ENCODE data around the gene MYL12B. TPM values are rescaled to one million over a fixed set of nuclear protein-coding genes. Genes with fewer than 3 reads are reported as not detected.
A peak's percentile ranks its signal among the peaks of the same experiment; 100 is the strongest.

Gene MYL12B
- total RNA-seq, 3 donors from 2014 or later, result 305 to 371 (median 335) TPM

- H3K27me3 ChIP-seq, result no peaks in the 10 kb centered on the region
- intact Hi-C loops (cut with DNase I; ENCODE audit: low total_unique reads), result loop anchor here (10.0 kb wide), 1 partner anchor 330 kb away; no protein-coding TSS in a partner anchor
- peak overlapping the region in 2 of 3 donors; percentile 85 to 96 for H3K4me3 ChIP-seq
- H3K4me1 ChIP-seq, result peaks cover 0 to 25% of the 10 kb centered on the region in 2 donors
- no peaks in the 10 kb centered on the region for H3K36me3 ChIP-seq
- H3K27ac ChIP-seq, result peak overlapping the region in 1 of 2 donors; percentile 98
- H3K9me3 ChIP-seq, result no peaks in the 10 kb centered on the region
- no peak for TF ChIP-seq POLR2A (IDR thresholded peaks at IDR 0.05)
- no peak for TF ChIP-seq POLR2AphosphoS5 (IDR thresholded peaks at IDR 0.05)
- TF ChIP-seq, protein P1, sequence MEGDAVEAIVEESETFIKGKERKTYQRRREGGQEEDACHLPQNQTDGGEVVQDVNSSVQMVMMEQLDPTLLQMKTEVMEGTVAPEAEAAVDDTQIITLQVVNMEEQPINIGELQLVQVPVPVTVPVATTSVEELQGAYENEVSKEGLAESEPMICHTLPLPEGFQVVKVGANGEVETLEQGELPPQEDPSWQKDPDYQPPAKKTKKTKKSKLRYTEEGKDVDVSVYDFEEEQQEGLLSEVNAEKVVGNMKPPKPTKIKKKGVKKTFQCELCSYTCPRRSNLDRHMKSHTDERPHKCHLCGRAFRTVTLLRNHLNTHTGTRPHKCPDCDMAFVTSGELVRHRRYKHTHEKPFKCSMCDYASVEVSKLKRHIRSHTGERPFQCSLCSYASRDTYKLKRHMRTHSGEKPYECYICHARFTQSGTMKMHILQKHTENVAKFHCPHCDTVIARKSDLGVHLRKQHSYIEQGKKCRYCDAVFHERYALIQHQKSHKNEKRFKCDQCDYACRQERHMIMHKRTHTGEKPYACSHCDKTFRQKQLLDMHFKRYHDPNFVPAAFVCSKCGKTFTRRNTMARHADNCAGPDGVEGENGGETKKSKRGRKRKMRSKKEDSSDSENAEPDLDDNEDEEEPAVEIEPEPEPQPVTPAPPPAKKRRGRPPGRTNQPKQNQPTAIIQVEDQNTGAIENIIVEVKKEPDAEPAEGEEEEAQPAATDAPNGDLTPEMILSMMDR (IDR thresholded peaks at IDR 0.05), result no peak
- no peak for DNase-seq (ENCODE audit: low spot score in 2 of 2)
These were observed 2.4 kb downstream of the MYL12B start for GRCh38 chr18:3264362-3264761.

- peaks cover 0 to 29% of the 10 kb centered on the region in 2 donors for H3K4me1 ChIP-seq
- H3K27me3 ChIP-seq, result no peaks in the 10 kb centered on the region
- TF ChIP-seq POLR2A (IDR thresholded peaks at IDR 0.05) (no peak), POLR2AphosphoS5 (IDR thresholded peaks at IDR 0.05) (no peak)
- TF ChIP-seq, protein P1 (IDR thresholded peaks at IDR 0.05), result no peak
- H3K9me3 ChIP-seq, result no peaks in the 10 kb centered on the region
- H3K4me3 ChIP-seq, result peak overlapping the region in 1 of 3 donors; percentile 5
- peak overlapping the region; percentile 33 to 56 for H3K27ac ChIP-seq
- no peaks in the 10 kb centered on the region for H3K36me3 ChIP-seq
- DNase-seq (ENCODE audit: low spot score in 2 of 2), result no peak
- intact Hi-C loops (cut with DNase I; ENCODE audit: low total_unique reads), result loop anchor here (10.0 kb wide), 1 partner anchor 329 kb away; no protein-coding TSS in a partner anchor
These were observed 3.7 kb downstream of the MYL12B start for GRCh38 chr18:3265564-3266033.

- peak in 1 of 2 donors; percentile 74 for DNase-seq (ENCODE audit: low spot score in 2 of 2)
- no peaks in the 10 kb centered on the region for H3K9me3 ChIP-seq
- H3K27ac ChIP-seq, result peak overlapping the region in 1 of 2 donors; percentile 56
- H3K4me1 ChIP-seq, result peaks cover 0 to 24% of the 10 kb centered on the region in 2 donors
- intact Hi-C loops (cut with DNase I; ENCODE audit: low total_unique reads), result loop anchor here (10.0 kb wide), 1 partner anchor 329 kb away; no protein-coding TSS in a partner anchor
- H3K4me3 ChIP-seq, result no peak overlapping the region
- no peaks in the 10 kb centered on the region for H3K36me3 ChIP-seq
- H3K27me3 ChIP-seq, result no peaks in the 10 kb centered on the region
- peak in 1 of 3 donors; percentile 7 for TF ChIP-seq POLR2AphosphoS5 (IDR thresholded peaks at IDR 0.05)
- TF ChIP-seq, protein P1 (IDR thresholded peaks at IDR 0.05), result no peak
- TF ChIP-seq POLR2A (IDR thresholded peaks at IDR 0.05), result no peak
These were observed 4.2 kb downstream of the MYL12B start for GRCh38 chr18:3266062-3266608.

- H3K36me3 ChIP-seq, result no peaks in the 10 kb centered on the region
- no peak for DNase-seq (ENCODE audit: low spot score in 2 of 2)
- no peak overlapping the region for H3K4me3 ChIP-seq
- intact Hi-C loops (cut with DNase I; ENCODE audit: low total_unique reads), result loop anchor here (10.0 kb wide), 1 partner anchor 326 kb away; no protein-coding TSS in a partner anchor
- no peaks in the 10 kb centered on the region for H3K27me3 ChIP-seq
- peaks cover 0 to 28% of the 10 kb centered on the region in 2 donors for H3K4me1 ChIP-seq
- no peaks in the 10 kb centered on the region for H3K9me3 ChIP-seq
- H3K27ac ChIP-seq, result peak overlapping the region in 1 of 2 donors; percentile 6
- no peak for TF ChIP-seq POLR2AphosphoS5 (IDR thresholded peaks at IDR 0.05)
- TF ChIP-seq, protein P1 (IDR thresholded peaks at IDR 0.05), result no peak
These were observed 6.4 kb downstream of the MYL12B start for GRCh38 chr18:3268306-3268705.

DNA sequence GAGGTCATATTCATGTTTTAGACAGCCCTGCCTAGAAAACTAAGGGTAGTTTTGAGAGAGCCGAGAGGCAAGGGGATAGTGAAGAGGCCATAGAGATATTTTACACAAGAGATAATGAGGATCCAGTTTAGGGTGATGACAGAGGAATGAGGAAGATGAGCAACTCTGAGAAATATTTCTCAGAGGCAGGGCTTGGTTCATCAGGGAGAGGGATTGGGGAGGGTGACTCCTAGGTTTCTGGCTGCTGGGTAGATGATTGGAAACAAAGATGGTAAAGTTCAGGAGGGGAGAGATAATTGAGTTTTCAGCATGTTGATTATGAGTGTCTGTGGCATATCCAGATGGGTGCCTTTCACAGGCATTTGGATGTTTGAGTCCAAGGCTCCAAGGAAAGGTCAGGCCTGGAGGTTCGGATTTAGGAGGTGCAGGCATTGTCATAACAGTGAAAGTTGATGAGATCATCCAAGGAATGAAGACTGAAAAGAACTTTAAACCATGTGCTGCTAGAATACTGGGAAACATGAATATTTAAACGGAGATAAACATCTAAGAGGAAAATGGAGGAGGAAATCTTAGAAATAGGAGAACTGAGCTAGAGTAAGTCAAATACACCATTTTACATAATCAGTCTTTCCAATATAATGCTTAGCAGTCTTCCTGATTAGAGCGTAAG, 7.4 kb downstream of the MYL12B start:
- DNase-seq (ENCODE audit: low spot score in 2 of 2), result no peak
- intact Hi-C loops (cut with DNase I; ENCODE audit: low total_unique reads), result loop anchor here (10.0 kb wide), 1 partner anchor 325 kb away; no protein-coding TSS in a partner anchor
- Histone ChIP-seq H3K4me1 (peaks cover 0 to 28% of the 10 kb centered on the region in 2 donors), H3K27me3 (no peaks in the 10 kb centered on the region), H3K4me3 (no peak overlapping the region), H3K27ac (peak overlapping the region in 1 of 2 donors; percentile 3), H3K9me3 (no peaks in the 10 kb centered on the region), H3K36me3 (no peaks in the 10 kb centered on the region)
- no peak for TF ChIP-seq POLR2A (IDR thresholded peaks at IDR 0.05)
- TF ChIP-seq POLR2AphosphoS5 (IDR thresholded peaks at IDR 0.05), result no peak
- TF ChIP-seq, protein P1 (IDR thresholded peaks at IDR 0.05), result no peak
